Suprapubic skin (tissue), 4 donors: Measurements from ENCODE around the gene PAX7.

ENCODE experiments used
- POLR2A ChIP-seq, 2 donors: fragments of 450-650 bp; IDR thresholded peaks; one replicate each; pipeline ENCODE4 v1.6.1; 2017; ENCODE audit warnings: antibody characterized with exemption in 2 of 2, mild to moderate bottlenecking in 2 of 2, moderate library complexity in 2 of 2
- POLR2AphosphoS5 ChIP-seq, 3 donors: sonication (generic); formaldehyde crosslinking; IDR thresholded peaks; one replicate each; pipeline ENCODE4 v1.6.1; 2017; ENCODE audit warnings: antibody characterized with exemption in 3 of 3
- TF ChIP-seq, protein P1 (sequence below), 2 donors: fragments of 200-600 bp in 1 of 2; fragments of 450-650 bp in 1 of 2; sonication (generic) in 1 of 2; IDR thresholded peaks; one replicate each; pipeline ENCODE4 v1.5.1; 2016 to 2019; ENCODE audit warnings: antibody characterized with exemption in 2 of 2, mild to moderate bottlenecking in 1 of 2, moderate library complexity in 1 of 2

DNA sequence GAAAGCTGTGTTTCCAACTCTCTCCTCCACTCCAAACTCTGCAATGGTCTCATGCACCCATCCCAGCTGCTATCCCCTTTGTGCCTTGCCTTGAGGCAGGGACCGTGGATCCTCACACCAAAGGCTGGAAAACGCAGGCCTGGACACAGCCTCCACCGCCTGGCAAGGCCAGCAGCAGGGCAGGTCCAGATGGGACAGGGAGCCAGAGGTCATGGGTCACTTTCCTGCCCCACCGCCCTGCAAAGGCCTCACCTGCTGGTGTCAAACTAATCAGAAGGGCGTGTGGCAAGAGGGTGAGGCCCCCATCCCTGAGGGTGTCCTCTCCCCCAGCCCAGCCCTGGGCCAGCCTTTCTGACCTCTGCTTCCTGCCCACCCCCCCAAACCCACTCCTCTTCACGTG, 106.3 kb downstream of the PAX7 start:
- TF ChIP-seq, protein P1, sequence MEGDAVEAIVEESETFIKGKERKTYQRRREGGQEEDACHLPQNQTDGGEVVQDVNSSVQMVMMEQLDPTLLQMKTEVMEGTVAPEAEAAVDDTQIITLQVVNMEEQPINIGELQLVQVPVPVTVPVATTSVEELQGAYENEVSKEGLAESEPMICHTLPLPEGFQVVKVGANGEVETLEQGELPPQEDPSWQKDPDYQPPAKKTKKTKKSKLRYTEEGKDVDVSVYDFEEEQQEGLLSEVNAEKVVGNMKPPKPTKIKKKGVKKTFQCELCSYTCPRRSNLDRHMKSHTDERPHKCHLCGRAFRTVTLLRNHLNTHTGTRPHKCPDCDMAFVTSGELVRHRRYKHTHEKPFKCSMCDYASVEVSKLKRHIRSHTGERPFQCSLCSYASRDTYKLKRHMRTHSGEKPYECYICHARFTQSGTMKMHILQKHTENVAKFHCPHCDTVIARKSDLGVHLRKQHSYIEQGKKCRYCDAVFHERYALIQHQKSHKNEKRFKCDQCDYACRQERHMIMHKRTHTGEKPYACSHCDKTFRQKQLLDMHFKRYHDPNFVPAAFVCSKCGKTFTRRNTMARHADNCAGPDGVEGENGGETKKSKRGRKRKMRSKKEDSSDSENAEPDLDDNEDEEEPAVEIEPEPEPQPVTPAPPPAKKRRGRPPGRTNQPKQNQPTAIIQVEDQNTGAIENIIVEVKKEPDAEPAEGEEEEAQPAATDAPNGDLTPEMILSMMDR (IDR thresholded peaks at IDR 0.05), result no peak
- TF ChIP-seq POLR2A (IDR thresholded peaks at IDR 0.05), result no peak
- no peak for TF ChIP-seq POLR2AphosphoS5 (IDR thresholded peaks at IDR 0.05)
